ENCODE data around the gene KCNIP1.

DNA sequence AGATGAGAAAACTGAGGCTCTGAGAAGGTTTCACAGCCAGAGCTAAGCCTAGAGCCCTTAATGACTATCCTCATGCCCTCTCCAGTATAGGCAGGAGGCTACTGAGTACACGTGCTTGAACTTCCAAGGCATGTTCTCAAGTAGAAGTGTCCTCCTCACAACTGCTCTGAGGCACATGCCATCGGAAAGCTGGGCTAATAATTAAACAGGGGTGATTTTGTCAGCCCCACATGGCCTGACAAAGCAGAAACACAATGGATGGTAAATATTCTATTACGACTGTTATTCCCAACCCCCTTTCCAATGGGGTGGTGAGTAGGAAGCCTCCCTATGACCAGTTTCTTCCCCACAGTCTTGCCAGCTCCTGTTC lies 34.3 kb downstream of the KCNIP1 start:
- no peak for TF ChIP-seq IRF3 (IDR thresholded peaks at IDR 0.05; ENCODE audit: low read depth, low read length)
- no peak for TF ChIP-seq CTCF (IDR thresholded peaks at IDR 0.05)
- TF ChIP-seq, protein P1, sequence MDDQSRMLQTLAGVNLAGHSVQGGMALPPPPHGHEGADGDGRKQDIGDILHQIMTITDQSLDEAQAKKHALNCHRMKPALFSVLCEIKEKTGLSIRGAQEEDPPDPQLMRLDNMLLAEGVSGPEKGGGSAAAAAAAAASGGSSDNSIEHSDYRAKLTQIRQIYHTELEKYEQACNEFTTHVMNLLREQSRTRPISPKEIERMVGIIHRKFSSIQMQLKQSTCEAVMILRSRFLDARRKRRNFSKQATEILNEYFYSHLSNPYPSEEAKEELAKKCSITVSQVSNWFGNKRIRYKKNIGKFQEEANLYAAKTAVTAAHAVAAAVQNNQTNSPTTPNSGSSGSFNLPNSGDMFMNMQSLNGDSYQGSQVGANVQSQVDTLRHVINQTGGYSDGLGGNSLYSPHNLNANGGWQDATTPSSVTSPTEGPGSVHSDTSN (IDR thresholded peaks at IDR 0.05), result no peak
- no peak for TF ChIP-seq YY1 (IDR thresholded peaks at IDR 0.05; ENCODE audit: low read depth)
- no peak for TF ChIP-seq CHD2 (IDR thresholded peaks at IDR 0.05; ENCODE audit: low read length, partially characterized antibody)
- TF ChIP-seq MAX (IDR thresholded peaks at IDR 0.05; ENCODE audit: low read depth), result no peak
- TF ChIP-seq MXI1 (IDR thresholded peaks at IDR 0.05; ENCODE audit: low read depth, low read length), result no peak
- TF ChIP-seq SIN3A (IDR thresholded peaks at IDR 0.05; ENCODE audit: borderline replicate concordance, low read depth, low read length), result no peak
- no peak for TF ChIP-seq GABPA (IDR thresholded peaks at IDR 0.05; ENCODE audit: low read depth)
- no peak for TF ChIP-seq EZH2phosphoT487 (IDR thresholded peaks at IDR 0.05; ENCODE audit: borderline replicate concordance, low read depth)

All from SK-N-SH (cell line).